Rectal smooth muscle tissue (tissue), 1 donor: ENCODE data around the gene APOF.
"Not testable (repeated sequence)": the region's sequence is repeated elsewhere in the genome, so short reads cannot be mapped to it uniquely, and the experiment has no call there.

Source experiments
- H3K27ac ChIP-seq: one replicate; pipeline ENCODE4 v1.7.0; 2013; ENCODE audit warnings: low read depth, low read length, inconsistent platforms
- H3K27me3 ChIP-seq: one replicate; pipeline ENCODE4 v1.7.0; 2013; ENCODE audit warnings: low read length; ENCODE audit not compliant: control insufficient read depth, insufficient read depth
- H3K36me3 ChIP-seq: one replicate; pipeline ENCODE4 v1.7.0; 2013; ENCODE audit warnings: low read length; ENCODE audit not compliant: control insufficient read depth, insufficient read depth
- H3K4me1 ChIP-seq: one replicate; pipeline ENCODE4 v1.7.0; 2013; ENCODE audit warnings: low read length; ENCODE audit not compliant: control insufficient read depth, insufficient read depth
- H3K4me3 ChIP-seq: one replicate; pipeline ENCODE4 v1.7.0; 2013; ENCODE audit warnings: low read length
- H3K9ac ChIP-seq: one replicate; pipeline ENCODE4 v1.7.0; 2013; ENCODE audit warnings: low read length

Gene APOF

GRCh38 chr12:56362130-56363059, at the start of gene APOF:
Gene APOF, minus strand, starts transcription at chr12:56362857. Its CDS starts 112 bp downstream, at chr12:56362745.
- Histone ChIP-seq H3K4me3 (no peak within 1 kb of the TSS), H3K36me3 (no peaks in the 10 kb centered on the region), H3K27me3 (no peaks in the 10 kb centered on the region), H3K4me1 (peaks cover 8% of the 10 kb centered on the region), H3K9ac (no peak within 1 kb of the TSS), H3K27ac (no peak within 1 kb of the TSS)

GRCh38 chr12:56411781-56412639, 49.4 kb upstream of the APOF start:
- H3K27me3 ChIP-seq = no peaks in the 10 kb centered on the region
- no peak overlapping the region for H3K27ac ChIP-seq
- H3K4me3 ChIP-seq = no peak overlapping the region
- H3K4me1 ChIP-seq = no peaks in the 10 kb centered on the region
- no peaks in the 10 kb centered on the region for H3K36me3 ChIP-seq
- H3K9ac ChIP-seq = no peak overlapping the region

GRCh38 chr12:56410768-56411167, 48.1 kb upstream of the APOF start:
- H3K4me1 ChIP-seq = no peaks in the 10 kb centered on the region
- no peak overlapping the region for H3K27ac ChIP-seq
- H3K9ac ChIP-seq = no peak overlapping the region
- H3K27me3 ChIP-seq = no peaks in the 10 kb centered on the region
- no peak overlapping the region for H3K4me3 ChIP-seq
- no peaks in the 10 kb centered on the region for H3K36me3 ChIP-seq

- Histone ChIP-seq H3K4me3 (no peak overlapping the region), H3K9ac (no peak overlapping the region), H3K27me3 (no peaks in the 10 kb centered on the region), H3K4me1 (no peaks in the 10 kb centered on the region), H3K27ac (no peak overlapping the region), H3K36me3 (no peaks in the 10 kb centered on the region)
These were observed 46.3 kb upstream of the APOF start for GRCh38 chr12:56408799-56409417.

GRCh38 chr12:56404227-56404626, 41.6 kb upstream of the APOF start:
- not testable (repeated sequence) for H3K27me3 ChIP-seq, H3K27ac ChIP-seq, H3K36me3 ChIP-seq, H3K4me3 ChIP-seq, H3K9ac ChIP-seq, H3K4me1 ChIP-seq

- H3K4me3 ChIP-seq, H3K9ac ChIP-seq, H3K27ac ChIP-seq, H3K36me3 ChIP-seq, H3K27me3 ChIP-seq, H3K4me1 ChIP-seq: not testable (repeated sequence)
These were observed 39.0 kb upstream of the APOF start for GRCh38 chr12:56401612-56402011.

- H3K27me3 ChIP-seq, H3K27ac ChIP-seq, H3K36me3 ChIP-seq, H3K4me3 ChIP-seq, H3K4me1 ChIP-seq, H3K9ac ChIP-seq: not testable (repeated sequence)
These were observed 38.5 kb upstream of the APOF start for GRCh38 chr12:56401125-56401524.

- H3K9ac ChIP-seq, H3K36me3 ChIP-seq, H3K27ac ChIP-seq, H3K4me1 ChIP-seq, H3K4me3 ChIP-seq, H3K27me3 ChIP-seq: not testable (repeated sequence)
These were observed 36.8 kb upstream of the APOF start for GRCh38 chr12:56399466-56399865.

- Histone ChIP-seq H3K27me3 (no peaks in the 10 kb centered on the region), H3K36me3 (no peaks in the 10 kb centered on the region), H3K9ac (no peak overlapping the region), H3K4me3 (no peak overlapping the region), H3K27ac (no peak overlapping the region), H3K4me1 (no peaks in the 10 kb centered on the region)
These were observed 35.7 kb upstream of the APOF start for GRCh38 chr12:56398324-56398723.

GRCh38 chr12:56392331-56392730, 29.7 kb upstream of the APOF start:
- Histone ChIP-seq H3K4me1 (no peaks in the 10 kb centered on the region), H3K4me3 (no peak overlapping the region), H3K27ac (no peak overlapping the region), H3K27me3 (no peaks in the 10 kb centered on the region), H3K36me3 (no peaks in the 10 kb centered on the region), H3K9ac (no peak overlapping the region)

GRCh38 chr12:56391721-56392120, 29.1 kb upstream of the APOF start:
- no peak overlapping the region for H3K27ac ChIP-seq
- H3K9ac ChIP-seq = no peak overlapping the region
- H3K4me3 ChIP-seq = no peak overlapping the region
- no peaks in the 10 kb centered on the region for H3K36me3 ChIP-seq
- no peaks in the 10 kb centered on the region for H3K4me1 ChIP-seq
- no peaks in the 10 kb centered on the region for H3K27me3 ChIP-seq

GRCh38 chr12:56389412-56389811, 26.8 kb upstream of the APOF start:
- no peak overlapping the region for H3K4me3 ChIP-seq
- no peak overlapping the region for H3K9ac ChIP-seq
- H3K4me1 ChIP-seq = no peaks in the 10 kb centered on the region
- H3K36me3 ChIP-seq = no peaks in the 10 kb centered on the region
- no peaks in the 10 kb centered on the region for H3K27me3 ChIP-seq
- no peak overlapping the region for H3K27ac ChIP-seq
